KG1 (cell line): ENCODE measurements around the gene TMEM213.

ENCODE experiments used
- DNase-seq: peaks from one replicate; lab custom pipeline; 2025; lab: John Stamatoyannopoulos, UW

The TMEM213 gene

GRCh38 chr7:138842111-138842510 lies 44.3 kb downstream of the TMEM213 start:
- no peak for DNase-seq

DNA sequence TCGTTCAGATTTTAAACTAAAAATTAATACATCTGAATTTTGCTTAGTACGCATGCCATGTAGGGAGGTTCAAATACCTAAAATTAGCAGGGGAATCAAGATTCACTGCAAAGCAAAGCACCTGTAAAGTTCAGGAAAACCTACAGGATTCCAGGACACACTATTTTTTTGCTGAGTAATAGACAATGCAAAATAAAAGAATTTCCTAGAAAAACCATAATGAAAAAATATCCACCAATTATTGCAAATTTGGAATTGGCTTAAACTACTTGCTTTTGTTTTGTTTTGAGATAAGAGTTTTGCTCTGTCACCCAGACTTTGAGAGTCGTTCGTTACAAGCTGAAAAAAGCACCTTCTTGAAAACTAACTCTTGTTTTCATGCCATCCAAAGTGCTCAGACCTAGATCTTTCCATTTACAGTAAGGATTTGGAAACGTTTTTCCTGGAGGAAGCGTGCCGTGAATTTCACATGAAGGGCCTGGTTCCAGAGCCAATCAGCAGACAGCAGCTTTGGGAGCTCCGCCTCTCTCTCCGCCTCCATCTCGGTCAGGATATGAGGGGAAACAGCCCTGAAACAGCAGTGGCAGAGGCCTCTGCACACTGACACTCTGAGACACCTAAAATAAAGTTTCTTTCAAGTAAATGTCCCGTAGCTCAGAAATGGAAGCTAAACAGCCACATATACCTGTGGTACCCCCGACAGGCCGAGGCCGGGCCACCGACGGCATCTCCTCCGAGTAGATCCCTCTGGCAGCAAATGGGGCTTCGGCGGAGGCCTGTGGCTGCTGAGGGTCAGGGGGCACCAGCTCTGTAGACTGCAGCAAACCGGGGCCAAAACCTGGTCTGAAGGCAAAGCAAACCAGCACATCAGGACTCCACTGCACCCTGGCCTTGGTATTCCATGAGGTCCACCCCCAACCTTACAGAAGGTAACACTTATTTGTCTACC lies 46.1 kb downstream of the TMEM213 start:
- DNase-seq, result no peak

DNA sequence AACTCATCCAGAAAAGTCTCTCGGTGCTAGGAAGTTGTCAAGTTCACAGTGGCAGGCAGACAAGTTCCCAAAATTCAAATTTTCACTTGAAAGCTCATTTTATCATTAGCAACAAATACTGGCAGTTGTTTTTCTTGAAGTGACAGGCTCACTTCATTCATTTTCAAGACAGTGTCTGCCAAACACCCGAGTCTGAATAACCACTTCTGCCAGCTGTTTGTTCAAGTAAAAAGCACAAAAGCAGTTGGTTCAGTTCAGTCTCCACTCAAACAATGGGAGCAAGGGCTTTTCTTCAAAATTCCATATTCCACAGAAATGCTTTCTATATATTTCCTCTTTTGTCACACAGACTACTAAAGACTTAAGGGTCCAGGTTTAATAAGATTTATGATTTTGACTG lies 47.9 kb downstream of the TMEM213 start:
- DNase-seq, result no peak

DNA sequence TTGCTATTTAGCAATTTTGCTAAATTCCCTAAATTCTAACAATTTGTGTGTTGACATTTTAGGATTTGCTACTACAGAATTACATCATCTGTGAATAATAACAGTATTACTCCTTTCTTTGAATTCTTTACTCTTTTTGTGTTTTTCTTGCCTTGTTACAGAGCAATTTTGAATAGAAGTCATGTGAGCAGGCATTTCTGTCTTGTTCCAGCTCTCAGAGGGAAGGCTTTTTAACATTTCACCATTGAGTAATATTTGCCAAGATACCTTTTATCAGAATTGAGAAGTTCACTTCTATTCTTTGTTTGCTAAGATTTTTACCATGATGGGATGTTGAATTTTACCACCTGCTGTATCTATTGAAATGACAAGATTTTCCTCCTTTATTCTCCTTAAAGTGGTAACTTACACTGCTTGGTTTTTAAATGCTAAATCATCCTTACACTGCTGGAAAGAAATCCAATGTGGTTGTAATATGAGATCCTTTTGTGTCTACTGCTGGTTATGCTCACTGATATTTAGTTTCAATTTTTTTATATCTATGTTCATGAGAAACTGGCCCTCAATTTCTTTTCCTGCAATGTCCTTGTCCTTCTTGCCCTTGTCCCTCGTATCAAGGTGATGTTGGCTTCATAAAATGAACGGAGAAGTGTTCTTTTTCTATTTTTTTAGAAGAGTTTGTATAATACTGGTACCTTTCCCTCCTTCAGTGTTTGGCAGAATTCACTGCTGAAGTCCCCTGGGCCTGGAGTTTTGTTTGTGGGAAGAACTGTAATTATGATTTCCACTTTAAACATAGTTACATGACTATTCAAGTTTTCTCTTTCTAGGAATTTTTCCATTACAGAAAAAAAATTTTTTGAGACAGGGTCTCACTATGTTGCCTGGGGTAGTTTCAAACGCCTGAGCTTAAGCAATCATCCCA lies 50.5 kb downstream of the TMEM213 start:
- no peak for DNase-seq

GRCh38 chr7:138849701-138850100 lies 51.9 kb downstream of the TMEM213 start:
- no peak for DNase-seq

DNA sequence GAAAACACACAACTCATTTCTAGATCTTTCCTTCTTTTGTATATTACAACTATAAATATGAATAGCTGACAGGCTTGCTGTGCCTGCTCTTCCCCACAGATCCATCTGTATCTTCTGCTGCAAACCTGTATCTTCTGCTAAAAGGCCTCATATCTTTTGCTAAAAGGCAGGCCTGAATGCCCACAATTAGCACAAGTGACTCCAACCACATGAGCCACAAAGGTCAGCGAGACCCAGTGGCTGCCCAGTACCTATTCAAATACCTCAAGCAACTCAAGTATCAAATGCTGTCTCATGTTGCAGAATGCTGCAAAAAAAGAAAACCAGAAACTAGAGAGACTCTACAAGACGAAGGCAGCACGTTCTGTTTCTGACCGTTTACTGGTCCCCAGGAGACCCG lies 54.7 kb downstream of the TMEM213 start:
- DNase-seq, result no peak

- no peak for DNase-seq
Observed at GRCh38 chr7:138853448-138853847, 55.7 kb downstream of the TMEM213 start.

DNA sequence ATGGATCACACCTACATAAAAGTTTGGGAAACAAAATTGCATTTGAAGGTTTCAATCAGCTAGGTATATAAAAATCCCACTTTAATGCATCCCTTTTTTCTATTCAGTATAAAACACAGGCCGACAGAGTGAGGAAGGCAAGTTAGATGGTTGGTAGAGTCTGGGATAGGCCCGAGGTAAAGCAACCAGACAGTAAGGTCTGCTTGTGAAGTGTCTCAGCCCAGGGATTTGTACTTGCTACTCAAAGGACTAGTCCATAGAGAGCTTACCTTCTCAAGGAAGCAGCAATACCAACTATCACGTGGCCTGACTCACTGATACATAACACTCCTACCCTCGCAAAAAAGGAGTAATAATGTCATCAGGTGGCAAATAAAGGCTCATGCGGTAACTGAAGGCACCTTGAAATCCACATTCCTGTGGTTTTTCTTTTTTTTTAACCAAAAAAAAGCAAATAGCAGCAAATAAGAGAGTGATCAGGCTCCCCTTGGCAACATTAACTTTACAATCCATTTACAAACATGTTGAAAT lies 56.4 kb downstream of the TMEM213 start:
- DNase-seq, result no peak

DNA sequence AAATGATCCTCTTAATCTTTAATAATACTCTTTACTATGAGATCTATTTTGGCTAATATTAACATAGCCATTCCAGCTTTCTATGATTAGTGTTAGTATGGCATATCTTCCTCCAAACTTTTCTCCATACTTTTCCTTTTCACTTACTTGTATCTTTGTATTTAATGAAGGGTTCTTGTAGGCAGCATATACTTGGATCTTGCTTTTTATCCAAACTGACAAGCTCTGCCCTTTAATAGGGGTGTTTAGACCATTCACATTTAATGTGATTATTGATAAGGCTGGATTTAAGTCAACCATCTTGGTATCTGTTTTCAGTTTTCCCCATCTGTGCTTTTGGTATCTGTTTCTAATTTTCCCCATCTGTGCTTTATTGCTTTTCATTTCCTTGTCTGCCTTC lies 59.9 kb downstream of the TMEM213 start:
- DNase-seq, result no peak

GRCh38 chr7:138861051-138861450 lies 63.3 kb downstream of the TMEM213 start:
- no peak for DNase-seq

GRCh38 chr7:138863931-138864330 lies 66.1 kb downstream of the TMEM213 start:
- DNase-seq, result no peak

GRCh38 chr7:138864667-138865066 lies 66.9 kb downstream of the TMEM213 start:
- no peak for DNase-seq

DNA sequence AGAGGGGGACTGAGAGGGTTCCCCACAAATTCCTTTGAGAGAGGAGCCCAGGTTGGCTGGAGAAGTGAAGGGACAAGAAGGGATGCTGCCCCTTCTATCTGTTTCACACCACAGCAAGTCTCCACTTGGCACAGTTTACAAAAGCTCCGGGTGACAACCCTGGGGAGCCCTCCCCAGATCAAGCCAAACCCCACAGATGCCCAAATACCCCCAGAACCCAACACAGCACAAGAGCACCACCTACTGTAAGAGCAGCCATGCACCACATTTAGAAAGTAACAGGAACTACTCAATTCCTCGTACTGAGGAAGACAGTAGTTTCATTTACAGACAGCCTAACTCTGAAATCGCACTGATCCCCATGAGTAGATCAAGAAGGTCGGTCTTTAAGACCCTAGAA lies 68.0 kb downstream of the TMEM213 start:
- peak; percentile 6 for DNase-seq

DNA sequence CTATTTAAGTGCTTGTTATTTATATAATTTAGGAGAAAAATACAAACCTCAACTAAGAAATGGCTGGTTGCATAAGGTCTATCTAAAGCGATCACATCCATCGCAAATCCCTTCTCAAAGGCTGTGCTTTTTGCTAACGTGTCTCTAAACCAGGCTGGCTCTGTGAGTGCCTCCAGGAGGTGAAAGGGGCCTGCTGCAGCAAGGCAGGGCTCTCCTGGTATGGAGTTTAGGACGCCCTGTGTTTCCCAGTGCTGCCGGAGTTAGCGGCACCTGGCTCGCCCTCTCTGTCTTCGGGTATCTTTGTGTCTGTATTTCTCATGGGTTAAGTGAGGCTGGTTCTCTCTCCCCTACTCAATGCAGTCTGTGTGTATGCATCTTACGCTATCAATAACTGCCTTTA lies 68.6 kb downstream of the TMEM213 start:
- DNase-seq, result no peak

GRCh38 chr7:138867744-138868143 lies 70.0 kb downstream of the TMEM213 start:
- DNase-seq, result no peak

DNA sequence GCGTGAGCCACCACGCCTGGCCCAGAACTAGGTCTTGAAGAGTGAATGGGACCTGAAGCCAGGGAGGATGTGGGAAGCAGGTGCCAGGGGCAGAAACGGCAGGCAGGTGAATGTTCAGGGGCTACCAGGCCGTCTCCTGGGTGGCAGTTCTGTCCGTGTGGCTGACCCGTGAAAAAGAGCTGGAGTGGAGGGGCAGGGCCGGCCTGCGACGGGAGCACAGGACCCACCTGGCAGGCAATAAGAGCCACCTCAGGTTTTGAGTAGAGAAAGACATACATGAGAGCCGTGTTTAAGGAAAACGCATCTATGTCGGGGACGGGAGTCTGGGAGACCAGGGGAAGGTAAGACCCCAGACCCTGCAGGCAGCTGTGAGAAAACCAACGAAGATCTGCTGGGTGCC lies 70.9 kb downstream of the TMEM213 start:
- no peak for DNase-seq

GRCh38 chr7:138869353-138869752 lies 71.6 kb downstream of the TMEM213 start:
- no peak for DNase-seq

DNA sequence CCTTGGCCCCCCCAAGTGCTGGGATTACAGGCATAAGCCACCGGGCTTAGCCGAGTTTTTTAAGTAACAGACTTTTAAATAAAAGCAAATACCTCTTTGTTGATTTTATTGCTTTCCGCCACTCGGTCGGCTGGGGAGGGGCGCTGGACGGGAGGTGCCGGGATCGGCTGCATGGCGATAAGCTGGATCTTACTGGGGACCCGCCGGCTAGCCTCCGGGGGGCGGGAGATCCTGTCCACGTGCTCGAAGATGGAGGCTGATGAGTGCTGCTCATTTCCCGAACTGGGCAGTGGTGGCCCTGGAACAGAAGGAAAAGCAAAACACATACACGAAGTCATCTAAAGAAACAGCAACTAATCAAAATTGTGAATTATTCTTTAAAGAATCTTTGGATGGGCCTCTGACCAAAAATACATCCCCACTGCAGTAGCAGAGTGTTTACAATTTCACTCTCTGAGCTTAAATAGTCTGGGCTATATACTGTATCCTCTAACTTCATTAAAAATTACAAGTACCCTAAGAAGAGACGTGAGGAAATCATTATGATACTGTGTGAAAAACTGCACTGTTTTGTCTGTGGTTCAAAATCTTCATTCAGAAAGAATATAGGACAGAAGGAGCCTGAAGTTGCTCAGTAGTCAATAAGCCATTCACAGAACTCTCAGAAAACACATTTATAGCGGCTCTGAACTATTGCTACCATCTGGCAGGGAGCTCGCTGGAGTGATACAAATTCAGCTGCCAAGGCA lies 73.4 kb downstream of the TMEM213 start:
- DNase-seq, result no peak

- no peak for DNase-seq
Observed at GRCh38 chr7:138871814-138872090, 74.0 kb downstream of the TMEM213 start.

DNA sequence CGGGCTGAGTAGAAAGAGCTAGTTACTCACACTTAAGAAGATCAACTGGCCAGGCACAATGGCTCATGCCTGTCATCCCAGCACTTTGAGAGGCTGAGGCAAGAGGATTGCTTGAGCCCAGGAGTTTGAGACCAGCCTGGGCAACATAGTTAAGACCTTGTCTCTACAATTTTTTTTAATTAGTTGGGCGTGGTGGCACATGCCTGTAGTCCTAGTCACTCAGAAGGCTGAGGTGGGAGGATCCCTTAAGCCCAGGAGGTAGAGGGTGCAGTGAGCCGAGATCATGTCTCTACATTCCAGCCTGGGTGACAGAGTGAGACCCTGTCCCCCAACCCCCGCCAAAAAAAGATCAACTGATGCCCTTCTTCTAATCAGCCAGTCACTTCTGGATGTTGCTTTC lies 74.8 kb downstream of the TMEM213 start:
- no peak for DNase-seq

DNA sequence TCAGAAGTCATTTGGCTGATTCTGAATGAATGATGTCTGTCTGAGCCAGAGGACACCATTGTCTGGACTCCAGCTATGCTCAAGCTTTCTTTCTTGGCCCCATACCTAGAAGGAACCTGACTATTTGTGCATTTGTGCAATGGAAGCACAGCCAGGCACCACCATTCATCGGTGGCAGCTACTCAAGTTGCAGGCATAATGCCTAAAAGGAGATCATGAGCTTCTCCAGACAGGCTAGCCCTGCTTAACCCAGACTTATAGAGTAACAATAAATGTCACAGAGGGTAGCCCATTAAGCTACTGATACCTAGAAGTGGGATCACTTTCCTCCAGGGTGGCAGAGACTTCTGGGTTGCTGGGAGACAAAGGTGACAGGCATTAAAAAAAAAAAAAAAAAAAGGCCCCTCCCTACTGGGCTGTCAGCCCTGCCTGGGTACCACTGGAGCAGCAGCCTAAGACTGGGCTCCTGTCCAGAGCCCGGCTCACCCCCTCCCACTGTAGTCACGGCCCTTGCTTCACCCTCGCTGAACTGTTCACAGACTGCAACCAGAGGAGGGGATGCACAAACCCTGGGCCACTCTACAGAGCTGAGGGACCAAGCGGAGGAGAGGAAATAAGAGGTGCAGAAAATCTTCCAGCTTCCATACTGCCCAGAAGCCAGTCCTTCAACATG lies 75.6 kb downstream of the TMEM213 start:
- DNase-seq, result no peak

DNA sequence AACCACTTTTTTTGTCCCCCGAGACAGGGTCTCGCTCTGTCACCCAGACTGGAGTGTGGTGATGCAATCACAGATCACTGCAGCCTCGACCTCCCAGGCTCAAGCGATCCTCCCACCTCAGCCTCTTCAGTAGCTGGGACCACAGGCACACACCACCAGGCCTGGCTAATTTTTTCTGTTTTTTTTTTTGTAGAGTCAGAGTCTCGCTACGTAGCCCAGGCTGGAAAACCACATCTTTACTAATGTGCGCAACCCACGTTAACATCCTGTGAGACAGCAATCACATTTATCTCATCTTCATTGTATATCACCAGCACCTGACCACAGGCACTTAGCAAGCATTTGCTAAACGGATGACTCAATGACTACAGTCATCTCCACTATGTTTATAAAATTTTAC lies 78.0 kb downstream of the TMEM213 start:
- DNase-seq, result no peak
